PC-3 (cell line): ENCODE data around the gene MBD3L1. TPM values are rescaled to one million over a fixed set of nuclear protein-coding genes. Genes with fewer than 3 reads are reported as not detected.

ENCODE experiments used
- ATAC-seq: fragments of 200-7000 bp; cut with Tn5 transposase; 2 replicates; pipeline ENCODE4 v1.9.1; 2020; ENCODE audit warnings: mild to moderate bottlenecking, moderate library complexity
- BruUV-seq: library from RNA; stranded (reverse); fragments of 400-500 nt; replicated peaks from 2 replicates; lab custom pipeline; 2021; lab: Mats Ljungman, UMichigan
- CTCF ChIA-PET: fragments of 300-600 bp; sonication (Branson Sonifier 250); formaldehyde crosslinking; loops from one replicate; lab custom pipeline; 2022; ENCODE audit warnings: antibody characterized with exemption; lab: Charles Lee
- POLR2A ChIA-PET: fragments of 300-600 bp; sonication (Branson Sonifier 250); formaldehyde crosslinking; loops from one replicate; lab custom pipeline; 2022; ENCODE audit warnings: antibody characterized with exemption; ENCODE audit not compliant: unreplicated experiment; lab: Charles Lee
- DNase-seq: peaks from one replicate; pipeline ENCODE4 v3.0.0-alpha.2; 2015
- H2AFZ ChIP-seq: fragments of 300-600 bp; sonication (generic); 2 replicates; pipeline ENCODE4 v1.6.0; 2016; ENCODE audit warnings: antibody characterized with exemption, low read length
- H3F3A ChIP-seq: fragments of 300-600 bp; sonication (generic); one replicate; pipeline ENCODE4 v1.6.0; 2017; ENCODE audit warnings: antibody characterized with exemption, low read length, control low read depth, mild to moderate bottlenecking; ENCODE audit not compliant: unreplicated experiment
- H3K27ac ChIP-seq: fragments of 300-600 bp; sonication (generic); 2 replicates; pipeline ENCODE4 v1.5.1; 2016; ENCODE audit warnings: mild to moderate bottlenecking, low read length
- H3K27me3 ChIP-seq: fragments of 300-600 bp; sonication (generic); 2 replicates; pipeline ENCODE4 v1.6.1; 2016; ENCODE audit warnings: low read length, mixed read lengths
- H3K36me3 ChIP-seq: fragments of 300-600 bp; sonication (generic); 2 replicates; pipeline ENCODE4 v1.6.1; 2016; ENCODE audit warnings: low read depth, mixed run types, low read length, mixed read lengths
- H3K4me1 ChIP-seq: fragments of 300-600 bp; sonication (generic); 2 replicates; pipeline ENCODE4 v1.5.1; 2016; ENCODE audit warnings: low read length; ENCODE audit not compliant: insufficient read depth
- H3K4me2 ChIP-seq: fragments of 300-600 bp; sonication (generic); 2 replicates; pipeline ENCODE4 v1.6.0; 2016; ENCODE audit warnings: low read length
- H3K4me3 ChIP-seq: fragments of 300-600 bp; sonication (generic); 2 replicates; pipeline ENCODE4 v1.5.1; 2016; ENCODE audit warnings: mild to moderate bottlenecking, low read length, mixed read lengths
- H3K79me2 ChIP-seq: fragments of 300-600 bp; sonication (generic); 2 replicates; pipeline ENCODE4 v1.6.1; 2017; ENCODE audit warnings: low read length, mixed read lengths
- H3K9ac ChIP-seq: fragments of 300-600 bp; sonication (generic); 2 replicates; pipeline ENCODE4 v1.6.0; 2016; ENCODE audit warnings: mild to moderate bottlenecking, low read length
- H3K9me2 ChIP-seq: fragments of 300-600 bp; sonication (generic); replicated peaks from 2 replicates; pipeline ENCODE4 v1.6.1; 2016; ENCODE audit warnings: mixed run types, low read length, mixed read lengths
- H3K9me3 ChIP-seq: fragments of 300-600 bp; sonication (generic); 2 replicates; pipeline ENCODE4 v1.6.1; 2016; ENCODE audit warnings: low read length, mixed read lengths
- H4K20me1 ChIP-seq: fragments of 300-600 bp; sonication (generic); 2 replicates; pipeline ENCODE4 v1.6.1; 2016; ENCODE audit warnings: low read length, mixed read lengths
- EZH2 ChIP-seq: fragments of 300-600 bp; sonication (generic); IDR thresholded peaks from one replicate; pipeline ENCODE4 v1.6.1; 2017; ENCODE audit warnings: antibody characterized with exemption, mild to moderate bottlenecking, low read length; ENCODE audit not compliant: unreplicated experiment
- EZH2phosphoT487 ChIP-seq: fragments of 300-600 bp; sonication (generic); IDR thresholded peaks from 2 replicates; pipeline ENCODE4 v1.6.1; 2018; ENCODE audit warnings: mild to moderate bottlenecking, antibody characterized with exemption, low read length, borderline replicate concordance
- intact Hi-C: fragments of 100-400 bp; cut with micrococcal nuclease; formaldehyde crosslinking; loops from 2 replicates; pipeline ENCODE4 v1.9.0; 2023
- total RNA-seq: library from RNA; depleted of rRNA; stranded (reverse); fragments of >200 nt; gene quantifications from 2 replicates; pipeline ENCODE4 v1.2.3, GENCODE V29; 2014
- TF ChIP-seq, protein P1 (sequence below): fragments of 300-600 bp; sonication (generic); conservative IDR thresholded peaks from 2 replicates; pipeline ENCODE4 v1.5.1; 2017; ENCODE audit warnings: antibody characterized with exemption, low read depth, mild to moderate bottlenecking, low read length

MBD3L1 gene
- total RNA-seq, 1 experiment from 2014 or later: not detected

DNA sequence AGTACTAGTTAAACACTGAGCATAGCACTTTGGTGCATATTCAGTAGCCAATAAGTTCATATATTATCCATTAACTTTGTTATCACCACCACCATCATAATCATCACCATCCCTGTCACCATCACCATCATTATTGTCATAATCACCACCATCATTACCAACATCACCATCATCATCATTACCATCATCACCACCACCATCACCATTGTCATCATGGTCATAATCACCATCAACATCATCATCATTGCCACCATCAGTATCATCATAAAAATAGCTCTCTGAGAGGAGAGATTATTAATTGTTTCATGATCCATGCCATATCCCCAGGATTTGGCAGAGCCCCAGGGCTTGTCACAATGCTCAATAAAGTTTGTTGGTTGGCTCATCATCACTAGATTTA lies 49.3 kb downstream of the MBD3L1 start:
- Histone ChIP-seq H3K36me3 (no peaks in the 10 kb centered on the region), H3K79me2 (no peaks in the 10 kb centered on the region), H3K4me2 (no peak overlapping the region), H3F3A (no peaks in the 10 kb centered on the region), H3K9me2 (no peaks in the 10 kb centered on the region), H3K4me3 (no peak overlapping the region), H3K9ac (no peak overlapping the region), H2AFZ (no peak overlapping the region), H3K9me3 (0 out of 2 replicates have a peak, but pooled peaks cover 7% of the 10 kb centered on the region), H3K4me1 (no peaks in the 10 kb centered on the region), H3K27ac (no peak overlapping the region), H3K27me3 (peaks cover 6% of the 10 kb centered on the region; the same call in 1 of the 2 replicates), H4K20me1 (no peaks in the 10 kb centered on the region)
- ChIA-PET POLR2A (no interaction called here), CTCF (no interaction called here)
- intact Hi-C loops: no loop called here
- BruUV-seq: no TSS peak
- no peak for ATAC-seq
- no peak for TF ChIP-seq EZH2phosphoT487
- TF ChIP-seq, protein P1, sequence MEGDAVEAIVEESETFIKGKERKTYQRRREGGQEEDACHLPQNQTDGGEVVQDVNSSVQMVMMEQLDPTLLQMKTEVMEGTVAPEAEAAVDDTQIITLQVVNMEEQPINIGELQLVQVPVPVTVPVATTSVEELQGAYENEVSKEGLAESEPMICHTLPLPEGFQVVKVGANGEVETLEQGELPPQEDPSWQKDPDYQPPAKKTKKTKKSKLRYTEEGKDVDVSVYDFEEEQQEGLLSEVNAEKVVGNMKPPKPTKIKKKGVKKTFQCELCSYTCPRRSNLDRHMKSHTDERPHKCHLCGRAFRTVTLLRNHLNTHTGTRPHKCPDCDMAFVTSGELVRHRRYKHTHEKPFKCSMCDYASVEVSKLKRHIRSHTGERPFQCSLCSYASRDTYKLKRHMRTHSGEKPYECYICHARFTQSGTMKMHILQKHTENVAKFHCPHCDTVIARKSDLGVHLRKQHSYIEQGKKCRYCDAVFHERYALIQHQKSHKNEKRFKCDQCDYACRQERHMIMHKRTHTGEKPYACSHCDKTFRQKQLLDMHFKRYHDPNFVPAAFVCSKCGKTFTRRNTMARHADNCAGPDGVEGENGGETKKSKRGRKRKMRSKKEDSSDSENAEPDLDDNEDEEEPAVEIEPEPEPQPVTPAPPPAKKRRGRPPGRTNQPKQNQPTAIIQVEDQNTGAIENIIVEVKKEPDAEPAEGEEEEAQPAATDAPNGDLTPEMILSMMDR: no peak
- no peak for TF ChIP-seq EZH2
- DNase-seq: no peak

DNA sequence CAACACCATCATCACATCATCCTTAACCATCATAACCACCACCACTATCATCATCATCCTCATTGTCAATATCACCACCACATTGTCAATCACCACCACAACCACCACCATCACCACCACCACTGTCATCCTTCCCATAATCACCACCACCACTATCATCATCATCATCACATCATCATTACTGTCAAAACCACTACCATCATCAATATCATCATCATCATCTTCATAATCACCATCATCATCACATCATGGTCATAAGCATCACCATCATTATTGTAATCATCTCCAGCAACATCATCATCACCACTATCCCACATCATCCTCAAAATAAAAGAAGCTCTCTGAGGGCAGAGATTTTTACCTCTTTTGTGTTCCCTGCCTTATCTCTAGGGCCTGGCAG lies 52.2 kb downstream of the MBD3L1 start:
- Histone ChIP-seq H3K36me3 (no peaks in the 10 kb centered on the region), H3K79me2 (no peaks in the 10 kb centered on the region), H3K9me2 (no peaks in the 10 kb centered on the region), H3K4me2 (no peak overlapping the region), H3K4me1 (no peaks in the 10 kb centered on the region), H3K9ac (no peak overlapping the region), H3K27me3 (no peaks in the 10 kb centered on the region), H3K4me3 (no peak overlapping the region), H3F3A (no peaks in the 10 kb centered on the region), H2AFZ (no peak overlapping the region), H3K9me3 (peaks cover 18% of the 10 kb centered on the region; the same call in 1 of the 2 replicates), H3K27ac (no peak overlapping the region), H4K20me1 (no peaks in the 10 kb centered on the region)
- DNase-seq: no peak
- ChIA-PET POLR2A (no interaction called here), CTCF (no interaction called here)
- intact Hi-C loops: no loop called here
- TF ChIP-seq EZH2 (no peak), EZH2phosphoT487 (no peak)
- TF ChIP-seq, protein P1: no peak
- BruUV-seq: no TSS peak
- ATAC-seq: no peak

DNA sequence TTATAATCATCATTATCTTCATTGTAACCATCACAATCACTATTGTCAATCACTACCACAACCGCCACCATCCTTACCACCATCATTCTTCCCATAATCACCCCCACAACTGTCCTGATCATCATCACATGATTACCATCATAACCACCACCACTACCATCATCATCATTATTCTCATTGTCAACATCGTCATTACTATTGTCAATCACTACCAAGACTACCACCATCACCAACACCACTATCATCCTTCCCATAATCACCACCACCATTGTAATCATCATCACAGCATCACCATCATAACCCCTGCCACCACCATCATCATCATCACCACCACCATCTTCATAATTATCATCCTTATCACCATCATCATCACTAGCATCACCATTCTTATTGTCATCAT lies 55.2 kb downstream of the MBD3L1 start:
- H4K20me1 ChIP-seq: no peaks in the 10 kb centered on the region
- ATAC-seq (no peak), DNase-seq (no peak)
- no peak overlapping the region for H3K9ac ChIP-seq
- intact Hi-C loops: no loop called here
- no peaks in the 10 kb centered on the region for H3K9me2 ChIP-seq
- H3K27me3 ChIP-seq: no peaks in the 10 kb centered on the region
- no peaks in the 10 kb centered on the region for H3F3A ChIP-seq
- H3K27ac ChIP-seq: no peak overlapping the region
- no peaks in the 10 kb centered on the region for H3K36me3 ChIP-seq
- no peak for TF ChIP-seq EZH2phosphoT487
- TF ChIP-seq EZH2: no peak
- TF ChIP-seq, protein P1: no peak
- H2AFZ ChIP-seq: no peak overlapping the region
- H3K4me2 ChIP-seq: no peak overlapping the region
- H3K4me3 ChIP-seq: no peak overlapping the region
- no peaks in the 10 kb centered on the region for H3K79me2 ChIP-seq
- ChIA-PET CTCF (no interaction called here), POLR2A (no interaction called here)
- BruUV-seq: no TSS peak
- H3K9me3 ChIP-seq: peaks cover 18% of the 10 kb centered on the region; the same call in 1 of the 2 replicates
- no peaks in the 10 kb centered on the region for H3K4me1 ChIP-seq
